GM18507 (cell line): Measurements from ENCODE around the gene SLC1A7.

ENCODE experiments used
- DNase-seq: peaks from one replicate; pipeline ENCODE4 v3.0.0; 2011; ENCODE audit warnings: low read depth; ENCODE audit not compliant: insufficient read length; ENCODE audit errors: extremely low spot score
- FAIRE-seq: peaks from 2 replicates; lab custom pipeline; 2011; peaks lifted over from hg19 to GRCh38; lab: Jason Lieb, UNC

The SLC1A7 gene

DNA sequence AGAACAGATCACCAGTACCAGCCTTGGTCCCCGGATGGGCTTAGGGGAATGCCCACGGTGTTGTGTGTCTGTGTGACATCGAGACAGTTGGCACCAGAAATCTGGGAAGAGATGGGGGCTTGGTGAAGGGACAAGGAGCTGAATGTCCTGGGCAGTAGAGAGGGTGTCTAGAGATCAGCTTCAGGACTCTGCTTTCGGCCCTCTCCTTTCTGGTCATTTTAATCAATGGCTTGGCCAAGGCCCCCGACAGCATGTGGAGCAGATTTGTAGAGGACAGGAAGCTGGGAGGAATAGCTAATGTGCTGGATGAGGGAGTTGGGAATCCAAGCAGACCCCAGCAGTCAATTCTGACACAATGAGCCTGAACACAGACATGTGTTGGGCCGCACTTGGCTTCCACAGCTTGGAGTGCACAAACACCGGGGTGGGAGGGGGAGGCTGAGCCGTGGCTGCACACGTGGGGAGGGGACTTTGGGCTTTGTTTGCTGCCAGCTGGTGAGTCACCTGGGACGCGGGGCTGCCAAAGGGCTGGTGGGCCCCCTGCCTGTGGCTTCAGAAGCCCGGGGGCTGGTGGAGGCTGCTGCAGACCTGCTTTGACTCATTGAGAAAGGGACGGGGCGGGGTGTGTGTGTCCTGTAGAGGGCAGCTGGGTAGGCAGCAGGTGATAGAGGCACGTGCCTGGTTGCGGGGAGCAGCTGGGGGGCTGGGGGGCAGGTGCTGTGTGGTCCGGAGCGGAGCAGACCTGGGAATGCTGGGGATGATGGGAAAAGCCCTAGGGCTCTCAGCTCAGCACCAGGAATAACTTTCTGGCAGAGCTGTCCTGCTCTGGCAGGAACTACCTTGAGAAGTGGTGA, 20.9 kb downstream of the SLC1A7 start:
- DNase-seq (no peak), FAIRE-seq (no peak)

DNA sequence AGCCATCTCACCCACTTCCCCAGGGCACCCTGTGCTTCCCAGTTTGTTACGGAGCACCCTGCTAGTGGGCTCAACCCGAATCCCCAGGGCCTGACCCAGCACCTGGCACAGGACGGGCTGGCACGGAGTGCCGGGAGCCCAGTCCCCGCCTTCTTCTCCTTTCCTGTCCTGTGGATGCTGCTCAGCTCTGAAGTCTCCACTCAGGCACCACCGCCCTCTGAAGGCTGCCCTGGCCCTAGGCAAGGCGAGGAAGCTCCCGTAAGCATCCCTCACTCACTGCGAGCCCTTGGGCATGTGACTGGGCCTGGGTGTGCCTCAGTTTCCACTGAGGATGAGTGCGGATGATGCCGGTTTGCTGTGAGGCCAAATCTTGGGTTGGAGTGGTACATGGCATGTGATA, 21.8 kb downstream of the SLC1A7 start:
- no peak for DNase-seq
- no peak for FAIRE-seq

DNA sequence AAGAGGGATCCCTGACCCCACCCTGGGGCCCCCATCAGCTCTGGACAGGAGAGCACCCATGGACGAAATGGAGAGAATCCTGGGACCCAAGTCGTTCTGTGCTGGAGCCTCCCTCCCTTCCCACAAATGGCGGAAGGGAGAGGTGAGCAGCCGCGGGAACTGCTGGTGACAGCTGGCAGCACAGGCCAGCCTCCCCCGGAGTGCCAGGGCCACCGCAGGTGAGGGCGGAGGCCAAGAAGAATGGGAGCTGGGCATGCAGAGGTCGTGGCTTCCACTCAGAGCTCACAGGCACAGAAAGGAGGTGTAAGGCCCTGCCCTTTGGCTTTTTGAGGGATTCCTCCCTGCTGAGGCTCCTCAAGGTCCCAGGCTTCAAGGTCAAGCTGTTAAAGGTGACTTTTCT, 24.6 kb downstream of the SLC1A7 start:
- FAIRE-seq (no peak), DNase-seq (no peak)

DNA sequence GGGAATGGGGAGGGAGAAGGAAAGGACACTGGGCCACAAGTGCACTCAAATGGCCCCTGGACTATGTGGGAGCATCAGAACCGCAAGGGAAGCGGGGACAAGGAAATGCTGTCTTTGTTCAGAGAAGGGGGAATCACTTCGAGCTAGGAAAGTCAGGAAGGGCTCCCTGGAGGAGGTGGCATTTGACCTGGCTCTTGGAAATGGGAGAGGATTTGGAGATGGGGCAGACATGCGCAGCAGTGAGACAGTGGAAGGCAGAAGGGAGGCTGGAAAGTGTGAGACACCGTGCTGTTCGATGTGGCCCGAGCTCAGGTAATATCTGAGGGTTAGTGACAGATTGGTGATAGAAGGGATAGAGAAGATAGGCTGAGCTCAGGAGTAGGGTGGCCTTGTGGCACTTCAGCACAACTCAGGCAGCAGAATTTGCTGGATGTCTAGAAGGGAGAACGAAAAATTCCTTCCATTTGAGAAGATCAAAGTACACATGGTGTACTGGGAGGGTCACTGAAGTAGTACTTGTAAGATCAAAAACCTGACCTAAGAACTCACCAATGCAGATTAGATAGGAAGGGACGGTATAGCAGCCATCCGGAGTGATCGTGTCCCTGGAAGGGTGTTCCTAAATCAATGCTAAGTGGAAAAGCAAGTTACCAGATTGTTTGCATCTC, 25.4 kb downstream of the SLC1A7 start:
- no peak for DNase-seq
- FAIRE-seq, result no peak

DNA sequence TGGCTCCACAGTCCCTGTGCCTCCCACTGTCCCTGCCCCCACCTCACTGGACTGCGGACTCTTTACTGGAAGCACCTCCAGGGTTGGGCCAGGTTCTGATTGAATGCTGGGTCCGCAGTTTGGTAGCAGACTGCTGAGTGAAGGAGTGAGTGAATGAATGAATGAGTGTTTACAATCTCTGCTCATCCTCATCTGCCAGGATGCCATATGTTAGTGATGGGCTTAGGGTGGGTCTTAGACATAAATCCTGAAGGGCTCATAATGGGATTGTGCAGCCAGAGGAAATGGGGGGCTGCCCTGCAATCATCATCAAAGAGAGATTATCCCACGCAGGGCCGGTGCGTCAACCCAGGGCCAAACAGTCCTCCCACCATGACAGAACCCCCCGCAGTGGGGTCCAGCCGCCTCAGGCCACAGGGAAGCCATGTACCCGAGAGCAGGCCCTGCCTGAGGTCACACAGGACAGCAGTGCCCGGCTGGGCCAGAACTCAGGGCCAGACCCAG, 26.1 kb downstream of the SLC1A7 start:
- DNase-seq (no peak), FAIRE-seq (no peak)

DNA sequence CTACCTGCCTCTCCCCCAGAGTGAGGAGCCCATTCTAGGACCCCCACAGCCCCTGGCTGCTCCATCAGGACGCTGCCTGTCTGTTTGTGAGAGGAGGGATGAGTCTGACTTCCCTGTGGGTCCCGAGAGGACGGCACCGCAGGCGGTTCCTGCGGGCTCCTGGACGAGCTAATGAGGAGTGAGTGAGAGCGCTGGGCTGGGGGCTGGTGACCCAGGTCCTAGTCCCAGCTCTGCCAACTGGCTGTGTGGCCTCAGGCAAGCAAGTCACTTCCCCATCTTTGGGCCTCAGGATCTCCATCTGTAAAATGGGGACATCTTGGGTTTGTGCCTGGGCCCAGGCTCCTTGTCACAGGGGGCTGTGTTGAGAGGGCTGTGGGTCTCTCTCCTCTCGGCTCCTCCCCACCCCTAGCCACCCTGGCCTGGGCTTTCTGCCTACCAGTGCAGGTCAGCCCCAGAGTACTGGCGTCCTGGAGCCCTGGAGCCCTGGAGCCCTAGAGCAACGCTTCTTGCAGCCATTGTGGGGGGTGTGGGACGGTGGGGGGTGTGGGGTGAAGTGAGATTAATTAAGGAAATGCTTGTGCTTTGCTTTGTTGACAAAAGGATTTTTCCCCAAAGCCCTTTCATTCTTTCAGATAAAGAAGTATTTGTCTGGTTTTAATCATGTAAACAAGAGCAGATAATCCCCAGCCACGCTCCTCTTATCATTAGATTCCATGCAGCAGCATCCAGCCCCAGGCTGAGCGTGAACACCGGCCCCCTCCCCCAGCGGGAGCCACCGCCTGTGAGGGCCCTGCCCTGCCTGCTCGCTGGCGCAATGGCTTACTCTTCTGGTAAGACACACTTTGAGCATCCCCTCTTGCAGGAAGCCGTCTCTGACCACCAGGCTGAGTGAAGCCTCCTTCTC, 26.8 kb downstream of the SLC1A7 start:
- no peak for DNase-seq
- no peak for FAIRE-seq

DNA sequence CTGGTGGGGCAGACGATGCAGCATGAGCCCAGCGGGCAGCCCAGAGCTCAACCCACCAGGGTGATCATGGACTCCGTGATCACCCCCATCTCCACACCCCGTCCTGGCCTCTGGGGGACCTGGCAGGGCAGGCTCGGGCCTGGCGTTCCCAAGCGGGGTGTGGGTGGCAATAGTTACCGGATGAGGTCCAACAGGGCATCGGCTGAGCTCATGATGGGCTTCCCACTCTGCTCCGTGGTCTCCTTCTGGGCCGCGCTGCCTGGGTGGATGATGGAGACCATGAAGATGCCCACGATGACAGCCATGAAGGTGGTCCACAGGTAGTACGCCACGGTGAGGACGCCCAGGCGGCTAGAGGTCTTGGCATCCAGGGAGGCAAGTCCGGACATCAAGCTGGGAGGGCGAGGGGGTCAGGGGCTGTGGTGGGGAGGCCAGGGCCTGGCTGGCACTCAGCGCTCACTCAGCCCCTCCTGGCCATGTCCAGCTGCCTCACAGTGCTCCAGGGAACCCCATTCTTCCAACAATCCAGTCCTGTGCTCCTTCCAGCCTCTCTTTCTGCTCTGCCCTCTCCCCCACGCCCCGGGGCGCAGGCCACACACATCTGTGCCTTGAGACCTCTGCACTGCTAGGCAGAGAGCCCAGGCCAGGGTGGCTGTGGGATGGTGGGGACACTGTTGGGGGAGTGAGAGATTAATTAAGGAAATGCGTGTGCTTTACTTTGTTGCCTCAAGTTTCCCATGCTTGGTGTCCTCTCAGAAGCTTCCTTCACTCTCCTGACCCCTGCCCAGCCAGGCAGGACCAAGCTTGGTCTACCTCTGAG, 27.6 kb downstream of the SLC1A7 start:
- no peak for FAIRE-seq

DNA sequence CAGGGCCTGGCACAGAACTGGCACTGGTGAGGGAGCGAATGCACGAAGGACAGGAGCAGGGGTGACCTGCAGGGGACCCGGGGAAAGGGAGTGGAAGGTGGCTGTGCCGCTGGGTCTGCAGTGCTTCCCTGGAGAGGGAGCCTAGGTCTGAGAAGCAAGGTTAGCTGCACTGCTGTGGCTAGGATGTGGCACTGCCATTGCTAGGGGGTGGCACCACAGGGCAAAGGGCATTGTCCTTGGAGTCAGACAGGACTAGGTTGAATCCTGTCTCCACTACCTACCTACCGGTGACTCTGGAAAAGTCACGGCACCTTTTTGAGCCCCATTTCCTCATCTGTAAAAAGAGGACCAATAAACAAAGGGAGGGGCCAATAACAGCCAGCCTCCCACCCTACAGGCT, 28.3 kb downstream of the SLC1A7 start:
- FAIRE-seq (no peak), DNase-seq (no peak)

More for the DNA sequence above, 27.6 kb downstream of the SLC1A7 start:
- no peak for DNase-seq

DNA sequence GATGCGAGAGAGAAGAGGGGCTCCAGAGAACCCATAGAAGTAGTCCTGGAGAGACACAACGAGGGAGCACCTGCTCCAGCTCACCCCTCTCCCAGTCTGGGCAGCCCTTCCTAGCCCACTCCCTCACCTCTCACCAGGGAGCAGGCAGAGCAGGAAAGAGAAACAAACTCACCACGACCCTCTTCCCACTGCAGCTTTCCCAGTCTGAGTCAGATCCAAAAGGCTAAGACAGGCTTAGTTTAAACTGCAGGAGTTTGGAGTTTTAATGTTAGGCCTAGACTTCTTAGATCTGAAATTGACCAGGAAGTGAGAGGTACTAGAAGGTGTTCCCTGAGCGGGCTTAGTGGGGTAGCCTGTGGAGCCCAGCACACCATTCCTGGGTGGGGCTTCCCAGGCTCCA, 29.6 kb downstream of the SLC1A7 start:
- DNase-seq, result no peak
- no peak for FAIRE-seq

DNA sequence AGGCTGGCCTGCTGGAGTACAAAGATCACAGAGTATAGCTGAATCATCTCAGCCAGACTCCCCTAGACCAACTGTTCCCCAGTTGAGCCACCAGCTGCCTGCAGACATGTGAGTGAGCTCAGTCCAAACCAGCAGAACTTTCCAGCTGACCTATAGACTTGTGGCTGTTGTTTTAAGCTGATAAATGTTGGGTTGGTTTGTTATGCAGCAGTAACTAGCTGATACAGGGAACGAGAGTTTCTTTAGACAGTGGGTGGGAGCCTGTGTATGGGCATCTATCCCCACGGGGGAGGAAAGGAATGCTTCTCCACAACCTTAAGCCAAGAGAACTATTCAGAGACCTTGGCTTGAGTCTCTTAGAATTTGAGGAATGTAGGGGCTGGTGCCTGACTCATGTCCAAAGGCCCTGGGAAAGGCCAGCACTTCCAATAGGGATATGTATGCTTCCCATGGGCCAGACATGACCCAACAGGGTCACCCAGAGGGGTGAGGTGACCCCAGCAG, 30.1 kb downstream of the SLC1A7 start:
- DNase-seq (no peak), FAIRE-seq (no peak)

DNA sequence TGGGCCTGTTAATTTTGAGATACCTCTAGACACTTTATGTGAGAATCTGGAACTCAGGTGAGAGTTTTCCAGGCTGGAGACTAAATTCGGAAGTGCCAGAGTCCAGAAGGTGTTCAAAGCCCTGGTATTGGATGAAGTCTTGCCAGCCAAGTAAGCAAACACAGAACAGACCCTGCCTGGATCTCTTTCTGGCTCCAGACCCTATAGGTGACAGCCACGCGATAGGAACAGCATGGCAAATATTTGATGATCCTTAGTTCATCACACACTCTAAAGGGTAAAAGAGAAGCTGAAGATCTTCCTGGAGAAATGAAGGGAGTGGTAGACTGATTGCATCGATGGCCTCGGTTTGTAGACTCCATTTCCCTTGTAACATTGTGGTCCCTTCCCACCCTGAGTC, 30.7 kb downstream of the SLC1A7 start:
- FAIRE-seq (no peak), DNase-seq (no peak)

DNA sequence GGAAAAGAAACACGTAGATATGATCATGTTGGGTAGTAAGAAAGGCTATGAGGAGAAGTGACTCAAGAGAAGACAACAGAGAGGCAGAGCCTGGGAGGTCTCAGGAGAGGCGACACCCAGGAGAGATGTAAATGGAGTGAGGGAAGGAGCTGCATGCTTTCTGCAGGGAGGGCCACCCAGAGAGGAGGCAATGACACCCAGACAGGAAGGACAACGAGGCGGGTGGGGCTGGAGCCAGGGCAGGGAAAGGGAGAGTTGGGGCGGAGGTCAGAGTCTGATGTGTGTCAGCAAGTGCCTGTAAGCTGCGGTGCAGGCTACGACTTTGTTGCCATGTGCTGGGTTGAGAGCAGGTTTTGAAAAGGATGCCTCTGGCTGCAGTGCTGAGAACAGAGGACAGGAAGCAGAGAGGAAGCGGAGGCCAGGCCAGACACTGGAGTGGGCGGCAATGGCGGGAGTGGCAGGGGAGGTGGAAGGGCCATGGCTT, 31.3 kb downstream of the SLC1A7 start:
- no peak for DNase-seq
- FAIRE-seq, result no peak

DNA sequence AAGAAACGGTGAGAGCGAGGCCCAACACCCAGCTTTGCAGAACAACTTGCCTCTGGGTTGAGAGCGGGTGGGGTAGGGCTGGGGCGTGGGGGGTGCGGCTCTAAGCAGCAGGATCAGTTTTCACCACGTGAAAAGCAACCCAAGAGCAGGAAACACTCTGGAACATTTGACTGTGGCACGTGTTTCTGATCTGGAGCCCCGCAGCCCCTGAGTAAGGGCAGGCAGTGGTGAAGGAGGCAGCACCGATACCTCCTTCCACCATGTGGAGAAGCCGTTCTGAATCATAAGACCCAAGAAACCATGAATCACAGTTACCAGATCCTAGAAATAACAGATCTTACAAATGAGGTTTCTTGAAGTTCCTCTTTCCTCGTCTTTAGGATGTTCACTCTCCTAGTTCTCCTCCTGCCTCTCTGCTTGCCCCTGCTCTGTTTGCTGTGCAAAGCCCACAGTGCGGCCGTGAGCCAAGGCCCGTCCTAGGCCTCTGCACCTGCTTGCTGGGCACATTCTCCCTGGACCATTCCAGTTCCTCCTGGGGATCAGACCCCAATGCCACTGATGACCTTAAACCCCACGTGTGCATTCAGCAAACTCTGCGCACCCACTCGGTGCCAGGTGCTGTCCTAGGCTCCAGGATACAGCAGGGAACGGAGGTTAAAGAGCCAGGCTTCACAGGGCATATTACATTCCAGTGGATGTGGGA, 31.9 kb downstream of the SLC1A7 start:
- no peak for FAIRE-seq
- no peak for DNase-seq

DNA sequence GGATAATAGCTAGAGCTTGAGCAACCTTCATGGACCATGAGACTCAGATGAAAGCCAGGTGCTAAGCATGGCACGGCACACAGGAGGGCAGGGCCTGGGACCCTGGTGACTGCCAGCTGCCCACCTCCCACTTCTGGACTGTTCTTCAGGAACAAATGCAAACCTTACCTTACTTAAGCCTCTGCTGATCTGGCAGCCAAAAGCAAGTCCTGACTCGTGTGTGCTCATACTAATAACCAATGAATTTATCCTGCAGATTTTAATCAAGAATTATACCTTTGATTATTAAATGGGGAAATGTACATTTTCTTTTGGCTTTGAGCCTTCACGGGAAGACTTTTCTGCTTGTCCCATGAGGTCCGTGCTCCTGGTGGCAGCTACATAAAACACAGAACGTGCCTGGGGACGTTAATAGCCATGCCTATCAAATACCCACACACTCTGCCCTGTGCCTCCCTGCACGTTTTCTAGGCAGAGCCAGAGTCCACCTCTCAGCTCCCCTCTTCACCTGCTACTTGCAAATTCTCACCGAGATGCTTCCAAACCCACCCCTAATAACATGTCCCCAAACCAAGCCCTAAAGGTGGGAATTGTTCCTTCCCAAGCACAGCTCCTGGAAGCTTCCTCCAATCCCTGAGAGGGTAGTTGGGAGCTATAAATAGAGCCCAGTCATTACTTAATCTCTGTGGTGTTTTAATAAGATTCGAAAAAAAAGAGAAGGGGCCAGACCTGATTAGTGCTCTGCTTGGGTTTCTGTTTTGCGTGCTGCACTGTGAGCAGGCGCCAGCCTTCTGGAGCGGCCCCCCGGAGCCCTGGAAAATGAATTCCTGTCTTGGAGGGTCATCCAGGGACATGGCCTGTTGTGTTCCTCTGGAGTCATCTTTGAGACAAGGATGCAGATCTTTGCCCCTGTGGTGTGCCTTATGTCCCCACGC, 33.5 kb downstream of the SLC1A7 start:
- no peak for DNase-seq
- FAIRE-seq, result no peak

DNA sequence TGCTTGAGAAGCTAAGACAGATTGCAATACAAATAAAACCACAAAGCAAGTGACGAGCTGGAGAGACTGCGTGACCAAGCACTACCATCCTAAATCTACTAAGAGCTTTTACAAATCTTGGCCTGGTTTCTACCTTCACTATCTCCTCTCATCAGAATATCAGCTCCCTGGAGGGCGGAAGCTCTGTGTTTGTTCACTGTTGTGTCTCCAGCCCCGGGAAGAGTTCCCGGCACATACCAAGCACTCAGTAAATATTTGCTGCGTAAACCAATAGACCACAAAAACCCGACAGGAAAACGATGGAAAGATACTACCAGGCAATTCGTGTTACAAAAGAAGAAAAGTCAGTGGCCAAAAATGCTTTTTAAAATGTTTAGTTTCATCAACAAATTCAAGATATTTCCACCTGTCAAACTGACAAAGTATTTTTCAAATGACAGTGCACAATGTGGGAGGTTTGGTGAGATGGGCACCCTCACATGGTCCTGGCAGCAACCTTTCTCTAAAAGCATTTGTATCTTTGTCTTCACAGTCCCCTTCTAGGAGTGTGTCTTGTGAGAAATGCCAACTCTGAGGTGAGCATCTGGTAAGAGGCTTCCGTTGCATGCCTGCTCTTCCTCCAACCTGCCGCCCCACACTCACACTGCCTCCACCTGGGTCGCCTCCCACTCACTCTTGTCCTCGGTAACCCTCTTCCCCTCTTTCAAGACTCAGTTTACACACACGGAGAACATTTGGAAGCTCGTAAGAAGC, 34.7 kb downstream of the SLC1A7 start:
- DNase-seq (no peak), FAIRE-seq (no peak)

DNA sequence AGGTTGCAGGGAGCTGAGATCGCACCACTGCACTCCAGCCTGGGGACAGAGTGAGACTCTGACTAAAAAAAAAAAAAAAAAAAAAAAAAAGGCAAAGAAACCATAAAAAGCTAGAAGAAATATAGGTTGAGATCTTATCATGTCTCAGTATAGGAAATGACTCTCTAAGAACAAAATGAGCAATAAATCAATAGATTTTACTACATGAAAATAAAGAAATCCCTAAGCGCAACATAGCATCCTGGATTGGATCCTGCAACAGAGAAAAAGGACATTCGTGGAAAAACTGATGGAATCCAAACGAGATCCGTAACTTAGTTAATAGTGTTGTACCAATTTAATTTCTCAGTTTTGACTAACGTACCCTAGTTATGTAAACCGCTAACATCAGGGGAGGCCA, 35.3 kb downstream of the SLC1A7 start:
- no peak for DNase-seq
- no peak for FAIRE-seq
